Measurements from ENCODE around the gene HIF3A. TPM values are rescaled to one million over a fixed set of nuclear protein-coding genes. Genes with fewer than 3 reads are reported as not detected.

HIF3A gene
- total RNA-seq, 1 experiment from 2014 or later, result not detected

DNA sequence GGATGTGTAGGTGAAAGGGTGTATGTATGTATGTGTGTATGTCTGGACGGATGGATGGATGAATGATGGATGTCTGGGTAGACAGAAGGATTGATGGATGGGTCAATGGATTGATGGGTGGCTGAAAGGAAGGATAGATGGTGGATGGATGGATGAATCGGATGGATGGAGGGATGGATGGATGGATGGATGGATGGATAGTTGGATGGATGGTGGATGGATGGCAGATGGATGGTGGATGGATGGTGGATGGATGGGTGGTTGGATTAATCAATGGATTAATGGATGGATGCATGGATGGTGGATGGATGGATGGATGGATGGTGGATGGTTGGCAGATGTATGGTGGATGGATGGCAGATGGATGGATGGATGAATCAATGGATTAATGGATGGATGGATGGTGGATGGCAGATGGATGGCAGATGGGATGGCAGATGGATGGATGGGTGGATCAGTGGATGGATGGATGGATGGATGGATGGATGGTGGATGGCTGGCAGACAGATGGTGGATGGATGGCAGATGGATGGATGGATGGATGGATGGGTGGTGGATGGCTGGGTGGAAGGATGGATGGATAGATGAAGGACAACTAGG is 33.6 kb downstream of the HIF3A start:
- in situ Hi-C loops (cut with HindIII; ENCODE audit: low pct_unique_long_range_greater_than_20kb, low sequenced_read_pairs) (no loop called here), intact Hi-C loops (cut with micrococcal nuclease; ENCODE audit: unreplicated experiment) (no loop called here)
- TF ChIP-seq, protein P1, sequence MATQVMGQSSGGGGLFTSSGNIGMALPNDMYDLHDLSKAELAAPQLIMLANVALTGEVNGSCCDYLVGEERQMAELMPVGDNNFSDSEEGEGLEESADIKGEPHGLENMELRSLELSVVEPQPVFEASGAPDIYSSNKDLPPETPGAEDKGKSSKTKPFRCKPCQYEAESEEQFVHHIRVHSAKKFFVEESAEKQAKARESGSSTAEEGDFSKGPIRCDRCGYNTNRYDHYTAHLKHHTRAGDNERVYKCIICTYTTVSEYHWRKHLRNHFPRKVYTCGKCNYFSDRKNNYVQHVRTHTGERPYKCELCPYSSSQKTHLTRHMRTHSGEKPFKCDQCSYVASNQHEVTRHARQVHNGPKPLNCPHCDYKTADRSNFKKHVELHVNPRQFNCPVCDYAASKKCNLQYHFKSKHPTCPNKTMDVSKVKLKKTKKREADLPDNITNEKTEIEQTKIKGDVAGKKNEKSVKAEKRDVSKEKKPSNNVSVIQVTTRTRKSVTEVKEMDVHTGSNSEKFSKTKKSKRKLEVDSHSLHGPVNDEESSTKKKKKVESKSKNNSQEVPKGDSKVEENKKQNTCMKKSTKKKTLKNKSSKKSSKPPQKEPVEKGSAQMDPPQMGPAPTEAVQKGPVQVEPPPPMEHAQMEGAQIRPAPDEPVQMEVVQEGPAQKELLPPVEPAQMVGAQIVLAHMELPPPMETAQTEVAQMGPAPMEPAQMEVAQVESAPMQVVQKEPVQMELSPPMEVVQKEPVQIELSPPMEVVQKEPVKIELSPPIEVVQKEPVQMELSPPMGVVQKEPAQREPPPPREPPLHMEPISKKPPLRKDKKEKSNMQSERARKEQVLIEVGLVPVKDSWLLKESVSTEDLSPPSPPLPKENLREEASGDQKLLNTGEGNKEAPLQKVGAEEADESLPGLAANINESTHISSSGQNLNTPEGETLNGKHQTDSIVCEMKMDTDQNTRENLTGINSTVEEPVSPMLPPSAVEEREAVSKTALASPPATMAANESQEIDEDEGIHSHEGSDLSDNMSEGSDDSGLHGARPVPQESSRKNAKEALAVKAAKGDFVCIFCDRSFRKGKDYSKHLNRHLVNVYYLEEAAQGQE (IDR thresholded peaks at IDR 0.05; ENCODE audit: insufficient read depth in 1 of 2, low read depth in 2 of 2, low read length in 1 of 2), result no peak
- TF ChIP-seq POLR2AphosphoS5 (IDR thresholded peaks at IDR 0.05; ENCODE audit: low read depth, low read length) (no peak), CTCF (IDR thresholded peaks at IDR 0.05) (no peak), SIN3A (IDR thresholded peaks at IDR 0.05; ENCODE audit: borderline replicate concordance, insufficient read depth, low read depth, low read length) (no peak), TCF7L2 (IDR thresholded peaks at IDR 0.05; ENCODE audit: low read depth, low read length) (no peak)
- H3K9me3 ChIP-seq (ENCODE audit: control insufficient read depth, insufficient read depth, low read depth, low read length), result peaks cover 6% of the 10 kb centered on the region; the same call in 1 of the 2 replicates
- POLR2A ChIA-PET, result no interaction called here
- H3K4me3 ChIP-seq (ENCODE audit: low read depth in 2 of 2, low read length in 2 of 2), result no peak overlapping the region
- H3K27ac ChIP-seq (ENCODE audit: low read length), result no peak overlapping the region
- no TSS peak for BruUV-seq (replicated peaks)
- CTCF ChIA-PET, result no interaction called here
- no peaks in the 10 kb centered on the region for H3K36me3 ChIP-seq (ENCODE audit: control insufficient read depth, insufficient read depth, low read length)
- H3K27me3 ChIP-seq (ENCODE audit: control insufficient read depth, insufficient read depth, low read length), result no peaks in the 10 kb centered on the region
- no peaks in the 10 kb centered on the region for H3K4me1 ChIP-seq (ENCODE audit: control insufficient read depth, insufficient read depth, low read length)
- DNase-seq (ENCODE audit: low read depth, low spot score) (no peak), ATAC-seq (no peak)

DNA sequence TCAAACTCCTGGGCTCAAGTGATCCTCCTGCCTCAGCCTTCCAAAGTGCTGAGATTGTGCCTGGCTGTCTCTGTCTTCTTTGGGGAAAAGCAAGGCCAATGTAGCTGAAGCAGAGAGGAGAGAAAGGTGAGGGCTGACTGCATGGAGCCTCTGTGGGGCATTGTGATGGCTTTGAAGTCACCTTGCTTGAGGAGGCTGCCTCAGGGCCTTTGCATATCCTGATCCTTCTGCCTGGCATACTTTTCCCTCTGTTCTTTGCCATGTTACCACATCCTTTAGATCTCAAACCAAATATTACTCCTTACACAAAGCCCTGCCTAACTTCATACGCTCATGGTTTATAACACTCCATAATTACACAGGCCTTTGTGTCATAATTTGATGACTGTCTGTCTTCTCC is 40.6 kb downstream of the HIF3A start:
- ATAC-seq (no peak), DNase-seq (ENCODE audit: low read depth, low spot score) (no peak)
- intact Hi-C loops (cut with micrococcal nuclease; ENCODE audit: unreplicated experiment), result no loop called here
- Histone ChIP-seq H3K4me3 (ENCODE audit: low read depth in 2 of 2, low read length in 2 of 2) (no peak overlapping the region), H3K27me3 (ENCODE audit: control insufficient read depth, insufficient read depth, low read length) (no peaks in the 10 kb centered on the region), H3K27ac (ENCODE audit: low read length) (no peak overlapping the region), H3K4me1 (ENCODE audit: control insufficient read depth, insufficient read depth, low read length) (no peaks in the 10 kb centered on the region), H3K9me3 (ENCODE audit: control insufficient read depth, insufficient read depth, low read depth, low read length) (no peaks in the 10 kb centered on the region), H3K36me3 (ENCODE audit: control insufficient read depth, insufficient read depth, low read length) (no peaks in the 10 kb centered on the region)
- TF ChIP-seq CTCF (IDR thresholded peaks at IDR 0.05), result no peak
- TF ChIP-seq, protein P1 (IDR thresholded peaks at IDR 0.05; ENCODE audit: insufficient read depth in 1 of 2, low read depth in 2 of 2, low read length in 1 of 2), result no peak
- TF ChIP-seq TCF7L2 (IDR thresholded peaks at IDR 0.05; ENCODE audit: low read depth, low read length), result no peak
- ChIA-PET POLR2A (no interaction called here), CTCF (no interaction called here)
- no TSS peak for BruUV-seq (replicated peaks)
- in situ Hi-C loops (cut with HindIII; ENCODE audit: low pct_unique_long_range_greater_than_20kb, low sequenced_read_pairs), result no loop called here
